HCT116 (cell line): ENCODE measurements around the gene GNG13.

ENCODE experiments used
- ZNF274 ChIP-seq: fragments of 200-500 bp; sonication (Bioruptor generic); IDR thresholded peaks from 2 replicates; pipeline ENCODE4 v1.6.1; 2014; ENCODE audit warnings: mild to moderate bottlenecking, low read depth, low read length, inconsistent platforms
- TF ChIP-seq, protein P1 (sequence below), 3 experiments: fragments of 200-600 bp in 1 of 3; sonication (generic) in 1 of 3; IDR thresholded peaks in 2 of 3; conservative IDR thresholded peaks in 1 of 3; 2 replicates each; pipeline ENCODE4 v1.5.1; 2012 to 2017; ENCODE audit warnings: low read depth in 2 of 3, low read length in 2 of 3, antibody characterized with exemption in 1 of 3, borderline replicate concordance in 1 of 3, control low read depth in 1 of 3, mild to moderate bottlenecking in 1 of 3, mixed read lengths in 1 of 3, mixed run types in 1 of 3, moderate library complexity in 1 of 3; ENCODE audit not compliant: insufficient read depth in 1 of 3
- TF ChIP-seq, protein P2 (sequence below): IDR thresholded peaks from 2 replicates; pipeline ENCODE4 v1.6.1; 2012

DNA sequence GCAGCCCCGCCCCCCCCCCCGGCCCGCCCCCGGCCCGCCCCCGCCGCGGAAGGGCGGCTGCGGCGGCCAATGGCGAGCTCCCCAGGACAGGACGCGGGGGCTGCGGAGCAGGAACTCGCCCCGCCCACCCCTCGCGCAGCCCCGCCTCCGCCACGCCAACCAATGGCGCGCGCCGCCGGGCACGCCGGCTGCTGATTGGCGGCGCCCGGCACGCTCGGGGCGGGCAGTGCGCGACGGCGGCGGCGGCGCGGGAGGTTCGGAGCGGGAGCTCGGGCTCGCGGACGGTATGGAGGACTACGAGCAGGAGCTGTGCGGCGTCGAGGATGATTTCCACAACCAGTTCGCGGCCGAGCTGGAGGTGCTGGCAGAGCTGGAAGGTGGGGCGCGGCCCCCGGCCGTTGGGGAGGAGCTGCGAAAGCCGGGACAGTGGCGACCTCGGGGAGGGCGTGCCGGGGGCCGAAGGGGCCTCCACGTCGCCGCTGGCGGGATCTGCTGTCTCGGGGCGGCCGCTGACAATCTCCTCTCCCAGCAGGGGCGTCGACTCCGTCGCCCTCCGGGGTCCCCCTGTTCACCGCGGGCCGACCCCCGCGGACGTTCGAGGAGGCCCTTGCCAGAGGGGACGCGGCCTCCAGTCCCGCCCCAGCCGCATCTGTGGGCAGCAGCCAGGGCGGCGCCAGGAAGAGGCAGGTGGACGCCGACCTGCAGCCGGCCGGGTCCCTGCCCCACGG is 12.0 kb downstream of the GNG13 start, which contains the start of gene CHTF18:
- TF ChIP-seq ZNF274, result no peak
- TF ChIP-seq, protein P1, sequence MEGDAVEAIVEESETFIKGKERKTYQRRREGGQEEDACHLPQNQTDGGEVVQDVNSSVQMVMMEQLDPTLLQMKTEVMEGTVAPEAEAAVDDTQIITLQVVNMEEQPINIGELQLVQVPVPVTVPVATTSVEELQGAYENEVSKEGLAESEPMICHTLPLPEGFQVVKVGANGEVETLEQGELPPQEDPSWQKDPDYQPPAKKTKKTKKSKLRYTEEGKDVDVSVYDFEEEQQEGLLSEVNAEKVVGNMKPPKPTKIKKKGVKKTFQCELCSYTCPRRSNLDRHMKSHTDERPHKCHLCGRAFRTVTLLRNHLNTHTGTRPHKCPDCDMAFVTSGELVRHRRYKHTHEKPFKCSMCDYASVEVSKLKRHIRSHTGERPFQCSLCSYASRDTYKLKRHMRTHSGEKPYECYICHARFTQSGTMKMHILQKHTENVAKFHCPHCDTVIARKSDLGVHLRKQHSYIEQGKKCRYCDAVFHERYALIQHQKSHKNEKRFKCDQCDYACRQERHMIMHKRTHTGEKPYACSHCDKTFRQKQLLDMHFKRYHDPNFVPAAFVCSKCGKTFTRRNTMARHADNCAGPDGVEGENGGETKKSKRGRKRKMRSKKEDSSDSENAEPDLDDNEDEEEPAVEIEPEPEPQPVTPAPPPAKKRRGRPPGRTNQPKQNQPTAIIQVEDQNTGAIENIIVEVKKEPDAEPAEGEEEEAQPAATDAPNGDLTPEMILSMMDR (IDR thresholded peaks at IDR 0.05 in 2 of 3, conservative IDR thresholded peaks at IDR 0.05 in 1 of 3; ENCODE audit: borderline replicate concordance in 1 of 3, insufficient read depth in 1 of 3, low read depth in 2 of 3, low read length in 2 of 3), result no peak
- TF ChIP-seq, protein P2, sequence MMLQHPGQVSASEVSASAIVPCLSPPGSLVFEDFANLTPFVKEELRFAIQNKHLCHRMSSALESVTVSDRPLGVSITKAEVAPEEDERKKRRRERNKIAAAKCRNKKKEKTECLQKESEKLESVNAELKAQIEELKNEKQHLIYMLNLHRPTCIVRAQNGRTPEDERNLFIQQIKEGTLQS, result no peak
